PFSK-1 (cell line): Measurements from ENCODE around the gene ARHGEF39.

Source experiments
- FOXP2 ChIP-seq: optimal IDR thresholded peaks from 2 replicates; pipeline ENCODE3; 2011; ENCODE audit warnings: borderline replicate concordance, control low read depth, inconsistent platforms; ENCODE audit not compliant: insufficient read depth; ENCODE audit errors: extremely low read length, extremely low read depth
- POLR2AphosphoS5 ChIP-seq: IDR thresholded peaks from 2 replicates; pipeline ENCODE4 v1.6.1; 2012; ENCODE audit warnings: low read depth, mild to moderate bottlenecking, control low read depth, low read length, moderate library complexity
- REST ChIP-seq, 2 experiments: IDR thresholded peaks; 2 replicates each; pipeline versions ENCODE4 v1.6.1 to v1.8.0; 2011 to 2012; ENCODE audit warnings: low read depth in 2 of 2, low read length in 2 of 2, control low read depth in 1 of 2, inconsistent platforms in 1 of 2, mild to moderate bottlenecking in 1 of 2, moderate library complexity in 1 of 2; ENCODE audit not compliant: insufficient read depth in 1 of 2
- SIN3A ChIP-seq: IDR thresholded peaks from 2 replicates; pipeline ENCODE4 v1.6.1; 2012; ENCODE audit warnings: mild to moderate bottlenecking, low read length, moderate library complexity, borderline replicate concordance; ENCODE audit not compliant: insufficient read depth
- TAF1 ChIP-seq: IDR thresholded peaks from 2 replicates; pipeline ENCODE4 v1.6.1; 2012; ENCODE audit warnings: low read length, control low read depth, borderline replicate concordance; ENCODE audit not compliant: insufficient read depth

ARHGEF39 gene

DNA sequence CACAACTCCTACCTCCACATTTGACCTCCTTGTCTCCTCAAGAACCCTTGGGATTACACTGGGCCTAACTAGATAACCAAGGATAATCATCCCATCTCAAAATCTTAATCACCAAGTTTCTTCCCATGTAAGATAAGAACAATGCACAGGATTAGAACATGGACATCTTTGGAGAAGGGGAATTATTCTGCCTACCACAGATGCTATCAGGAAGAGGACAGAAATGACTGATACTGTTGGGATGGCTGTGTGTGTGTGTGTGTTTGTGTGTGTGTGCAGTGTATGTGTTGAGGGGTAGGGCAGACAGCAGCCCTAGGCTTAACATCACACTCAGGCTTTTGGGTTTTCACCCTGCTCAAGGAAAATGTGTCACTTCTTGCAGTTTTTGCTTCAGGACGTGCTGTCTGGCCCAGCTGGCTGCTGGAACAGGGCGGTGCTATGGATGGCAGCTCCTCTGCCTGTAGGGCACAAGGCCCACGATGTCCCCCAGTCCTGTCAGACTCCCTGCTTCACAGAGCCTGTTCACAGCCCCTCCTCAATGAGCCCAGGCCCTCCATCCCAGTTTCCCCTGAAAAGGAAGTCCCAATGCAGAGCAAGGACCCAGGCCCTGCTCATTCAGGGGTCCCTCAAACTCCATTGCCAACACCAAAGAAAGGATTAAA is 16.5 kb upstream of the ARHGEF39 start:
- TF ChIP-seq SIN3A: no peak
- no peak for TF ChIP-seq POLR2AphosphoS5
- no peak for TF ChIP-seq TAF1
- TF ChIP-seq FOXP2: no peak
- no peak for TF ChIP-seq REST (IDR thresholded peaks at IDR 0.05; ENCODE audit: insufficient read depth in 1 of 2, low read depth in 2 of 2, low read length in 2 of 2)

GRCh38 chr9:35680331-35681105 is 15.5 kb upstream of the ARHGEF39 start:
- TF ChIP-seq POLR2AphosphoS5: no peak
- no peak for TF ChIP-seq FOXP2
- no peak for TF ChIP-seq SIN3A
- no peak for TF ChIP-seq REST (IDR thresholded peaks at IDR 0.05; ENCODE audit: insufficient read depth in 1 of 2, low read depth in 2 of 2, low read length in 2 of 2)
- no peak for TF ChIP-seq TAF1

GRCh38 chr9:35679766-35680330 is 14.9 kb upstream of the ARHGEF39 start:
- no peak for TF ChIP-seq REST (IDR thresholded peaks at IDR 0.05; ENCODE audit: insufficient read depth in 1 of 2, low read depth in 2 of 2, low read length in 2 of 2)
- no peak for TF ChIP-seq POLR2AphosphoS5
- no peak for TF ChIP-seq TAF1
- TF ChIP-seq SIN3A: no peak
- no peak for TF ChIP-seq FOXP2

DNA sequence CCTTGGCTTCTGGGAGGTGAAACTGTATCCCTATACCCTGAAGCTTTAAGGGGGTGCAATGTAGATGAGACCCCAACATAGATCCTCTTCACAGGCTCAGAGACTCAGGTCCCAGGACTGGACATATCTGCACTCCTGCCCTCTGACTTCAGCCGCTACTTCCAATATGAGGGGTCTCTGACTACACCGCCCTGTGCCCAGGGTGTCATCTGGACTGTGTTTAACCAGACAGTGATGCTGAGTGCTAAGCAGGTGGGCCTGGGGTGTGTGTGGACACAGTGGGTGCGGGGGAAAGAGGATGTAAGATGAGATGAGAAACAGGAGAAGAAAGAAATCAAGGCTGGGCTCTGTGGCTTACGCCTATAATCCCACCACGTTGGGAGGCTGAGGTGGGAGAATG is 14.1 kb upstream of the ARHGEF39 start:
- TF ChIP-seq POLR2AphosphoS5 (no peak), TAF1 (no peak), REST (IDR thresholded peaks at IDR 0.05; ENCODE audit: insufficient read depth in 1 of 2, low read depth in 2 of 2, low read length in 2 of 2) (no peak), FOXP2 (no peak), SIN3A (no peak)
